ENCODE measurements around the gene ADK.
"Not testable (repeated sequence)": the region's sequence is repeated elsewhere in the genome, so short reads cannot be mapped to it uniquely, and the experiment has no call there.

ADK gene

DNA sequence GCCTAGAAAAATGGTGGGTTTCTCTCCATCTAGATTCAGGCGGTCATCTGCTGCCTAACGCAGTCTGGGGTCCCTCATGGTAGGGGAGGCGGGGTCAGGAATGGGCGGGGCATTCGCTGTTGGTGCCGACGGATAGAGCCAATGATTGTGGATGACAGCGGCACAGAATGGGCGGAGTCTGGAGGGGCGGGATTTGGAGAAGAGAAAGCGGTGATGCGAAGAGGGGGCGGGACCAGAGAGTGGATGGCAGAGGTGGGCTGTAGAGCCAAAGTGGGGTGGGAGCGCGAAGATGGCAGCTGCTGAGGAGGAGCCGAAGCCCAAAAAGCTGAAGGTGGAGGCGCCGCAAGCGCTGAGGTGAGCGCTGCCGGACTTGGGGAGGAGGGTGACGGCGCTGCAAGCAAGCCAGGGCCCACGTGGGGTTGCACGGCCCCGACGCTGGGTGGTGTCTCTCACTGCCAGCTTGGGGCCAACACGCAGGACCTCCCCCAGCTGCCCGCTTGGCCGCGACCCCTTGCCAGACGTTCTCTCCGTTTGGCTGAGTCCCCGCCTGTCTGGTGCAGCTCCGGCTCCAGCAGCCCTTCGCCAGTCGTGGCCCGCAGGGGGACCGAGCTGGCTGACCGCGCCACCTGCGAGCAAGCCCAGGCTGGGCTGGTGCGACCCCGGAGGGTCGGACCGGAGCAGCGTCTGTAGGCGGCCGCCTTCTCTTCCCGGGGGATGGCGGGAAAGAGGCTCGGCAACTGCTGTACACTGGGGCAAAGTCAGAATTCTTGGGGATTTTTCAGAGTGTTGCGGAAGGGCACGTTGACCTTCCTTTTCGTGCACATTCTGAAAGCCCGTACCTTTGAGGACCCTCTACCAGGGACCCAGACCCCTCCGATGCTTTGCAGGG is at the start of gene ADK:
Gene ADK (plus strand): TSS at position 232 of the 889 bp plus-strand sequence. CDS start 58 bp downstream, at position 290.
- peak; percentile 95 for DNase-seq (ENCODE audit: low read depth)

DNA sequence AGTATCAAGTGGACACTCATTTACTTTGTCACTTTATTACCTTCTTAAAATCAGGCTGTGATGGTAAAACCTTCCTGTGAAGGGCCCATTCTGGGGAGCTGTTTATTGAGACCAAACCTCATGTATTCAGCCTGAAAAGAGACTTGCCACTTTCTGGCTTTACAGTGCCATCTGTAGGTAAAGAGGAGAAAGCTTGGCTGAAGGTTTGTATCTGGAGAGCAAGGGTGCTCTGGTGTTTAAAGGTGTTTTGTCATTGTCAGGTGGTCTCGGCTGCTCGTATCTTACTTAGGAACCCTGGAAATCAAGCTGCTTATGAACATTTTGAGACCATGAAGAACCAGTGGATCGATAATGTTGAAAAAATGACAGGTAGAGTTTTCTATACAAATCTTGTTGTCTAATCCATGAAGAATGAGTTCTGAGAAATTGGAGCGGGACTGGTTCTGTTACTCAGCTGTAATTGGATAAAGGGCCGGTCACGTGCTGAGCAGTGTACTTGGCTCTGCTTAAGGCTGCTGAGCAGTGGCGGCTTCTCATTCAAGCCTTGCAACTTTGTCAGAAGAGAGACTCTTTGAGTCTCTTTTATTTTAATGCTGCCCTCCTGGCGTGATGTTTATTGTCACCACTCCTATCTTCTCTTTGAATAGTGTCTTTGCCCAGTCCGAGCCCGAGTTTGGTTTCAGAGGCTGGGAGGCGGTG is 47.3 kb upstream of the ADK start:
- DNase-seq (ENCODE audit: low read depth) = no peak

DNA sequence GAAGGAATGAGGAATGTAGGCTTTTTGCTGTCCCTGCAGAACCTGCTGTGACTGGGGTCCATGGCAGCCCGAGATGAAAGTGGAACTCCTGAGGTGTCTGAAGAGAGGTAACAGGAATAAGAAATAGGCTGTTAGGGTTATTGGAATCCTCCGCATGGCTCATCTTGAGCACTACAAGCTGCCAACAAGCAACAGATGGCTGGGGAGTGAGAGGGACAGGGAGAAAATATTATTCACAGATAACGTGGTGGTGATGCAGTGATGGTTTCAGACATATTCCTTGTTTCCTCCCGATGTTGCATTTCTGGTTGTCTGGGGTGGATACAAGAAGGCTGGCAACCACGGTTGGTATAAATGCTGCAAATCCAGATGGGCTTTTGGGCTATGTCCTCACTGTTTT is 46.5 kb upstream of the ADK start:
- DNase-seq (ENCODE audit: low read depth) = no peak

DNA sequence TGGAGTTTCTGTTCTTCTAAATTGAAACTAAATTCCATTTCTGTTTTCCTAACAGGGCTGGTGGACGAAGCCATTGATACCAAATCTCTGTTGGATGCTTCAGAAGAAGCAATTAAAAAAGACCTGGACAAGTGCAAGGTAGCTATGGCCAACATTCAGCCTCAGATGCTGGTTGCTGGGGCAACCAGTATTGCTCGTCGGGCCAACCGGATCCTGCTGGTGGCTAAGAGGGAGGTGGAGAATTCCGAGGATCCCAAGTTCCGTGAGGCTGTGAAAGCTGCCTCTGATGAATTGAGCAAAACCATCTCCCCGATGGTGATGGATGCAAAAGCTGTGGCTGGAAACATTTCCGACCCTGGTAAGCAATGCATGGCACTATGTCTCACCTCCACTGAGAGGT is 46.0 kb upstream of the ADK start:
- no peak for DNase-seq (ENCODE audit: low read depth)

DNA sequence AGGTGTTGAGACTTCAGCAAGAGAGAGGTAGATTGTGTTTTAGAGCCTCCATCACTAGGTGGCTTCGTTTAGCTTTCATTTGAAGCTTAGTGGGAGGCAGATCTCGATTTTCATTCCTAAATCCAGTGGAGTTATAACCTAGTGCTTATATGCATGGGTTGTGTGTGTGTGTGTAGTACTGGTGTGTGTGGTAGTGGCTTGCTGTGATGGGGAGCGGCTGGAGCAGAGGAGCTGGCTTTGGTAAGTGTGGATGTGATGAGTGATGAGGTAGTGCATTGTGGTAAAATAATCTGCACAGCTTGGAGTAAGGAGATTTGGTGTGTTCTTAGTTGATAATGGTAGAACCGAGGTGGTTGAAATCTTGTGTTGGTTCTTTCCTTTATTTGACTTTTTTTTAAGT is 43.6 kb upstream of the ADK start:
- no peak for DNase-seq (ENCODE audit: low read depth)

DNA sequence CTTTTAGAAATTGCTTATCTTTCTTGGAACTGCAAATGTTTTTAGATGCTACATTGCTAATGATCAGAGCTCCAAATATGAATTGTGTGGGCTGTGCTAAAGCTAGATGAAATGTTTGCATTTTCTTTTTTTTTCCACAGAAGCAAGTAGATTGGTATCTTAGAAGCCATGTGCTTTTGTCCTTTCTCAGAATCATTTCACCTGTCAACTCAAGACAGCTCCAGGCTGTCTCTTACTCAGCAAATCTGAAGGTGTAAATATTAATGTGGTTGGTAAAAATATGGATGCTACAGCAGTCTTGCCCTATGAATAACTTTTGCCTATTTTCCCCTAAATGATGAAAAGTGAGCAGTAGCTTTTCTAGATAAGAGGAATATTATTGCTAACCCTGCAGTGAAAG is 41.6 kb upstream of the ADK start:
- DNase-seq (ENCODE audit: low read depth) = no peak

DNA sequence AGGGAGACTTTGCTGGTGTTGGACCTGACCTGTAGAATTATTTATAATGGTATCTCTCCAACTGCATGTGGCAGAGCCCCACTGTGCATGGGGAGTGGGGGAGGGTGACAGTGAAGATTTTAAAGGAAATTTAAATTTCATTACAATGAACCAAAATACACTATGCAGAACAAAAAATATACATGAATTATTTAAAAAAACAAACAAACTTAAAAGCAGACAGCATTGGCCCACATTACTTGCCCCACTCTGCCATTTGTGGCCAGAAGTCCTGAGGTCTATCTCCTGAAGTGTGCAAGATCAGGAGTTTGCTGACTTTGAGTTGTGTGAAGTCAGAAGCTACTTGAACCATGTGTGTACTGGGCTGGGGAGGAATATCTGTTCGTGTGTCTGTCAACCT is 40.9 kb upstream of the ADK start:
- DNase-seq (ENCODE audit: low read depth) = no peak

DNA sequence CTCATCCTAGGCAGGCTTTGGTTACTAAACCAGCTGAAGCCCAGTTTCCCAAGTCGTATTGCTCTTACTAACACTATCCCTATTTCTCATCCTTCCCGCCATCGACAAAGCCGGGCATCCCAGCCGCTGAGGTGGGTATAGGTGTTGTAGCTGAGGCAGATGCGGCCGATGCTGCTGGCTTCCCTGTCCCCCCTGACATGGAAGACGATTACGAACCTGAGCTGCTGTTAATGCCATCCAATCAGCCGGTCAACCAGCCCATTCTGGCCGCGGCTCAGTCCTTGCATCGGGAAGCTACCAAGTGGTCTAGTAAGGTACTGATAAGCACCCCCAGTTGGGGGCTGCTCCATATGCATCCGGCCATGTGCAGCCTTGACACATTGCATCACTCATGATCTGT is 39.2 kb upstream of the ADK start:
- DNase-seq (ENCODE audit: low read depth) = no peak

DNA sequence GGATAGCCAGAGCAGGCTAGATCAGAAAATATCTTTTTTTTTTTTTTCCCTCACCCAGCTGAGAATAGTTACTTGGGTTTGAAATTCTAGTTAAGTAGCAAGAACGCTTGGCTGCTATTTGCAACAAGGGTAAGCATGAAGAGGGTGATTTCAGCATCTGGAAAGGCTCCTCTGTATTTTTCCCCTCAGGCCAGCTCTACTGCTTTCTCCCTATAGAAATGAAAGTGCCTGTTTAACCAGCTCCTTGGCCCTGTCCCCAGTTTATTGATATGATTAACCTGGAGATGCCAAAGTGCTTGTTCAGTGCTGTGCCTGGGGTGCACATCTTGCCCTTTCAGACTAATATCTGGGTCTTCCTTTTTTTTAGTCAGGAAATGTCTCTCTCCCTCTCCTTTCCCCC is 37.5 kb upstream of the ADK start:
- no peak for DNase-seq (ENCODE audit: low read depth)

DNA sequence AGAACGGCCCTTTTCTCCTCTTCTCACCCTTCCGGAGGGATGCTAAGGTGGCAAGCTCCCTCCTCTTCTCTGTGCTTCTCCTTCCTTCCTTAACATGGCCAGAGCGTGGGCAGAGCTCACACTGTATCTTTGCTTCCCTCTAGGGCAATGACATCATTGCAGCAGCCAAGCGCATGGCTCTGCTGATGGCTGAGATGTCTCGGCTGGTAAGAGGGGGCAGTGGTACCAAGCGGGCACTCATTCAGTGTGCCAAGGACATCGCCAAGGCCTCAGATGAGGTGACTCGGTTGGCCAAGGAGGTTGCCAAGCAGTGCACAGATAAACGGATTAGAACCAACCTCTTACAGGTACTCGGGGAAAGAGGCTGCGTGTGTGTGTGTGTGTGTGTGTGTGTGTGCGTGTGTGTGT is 37.0 kb upstream of the ADK start:
- DNase-seq (ENCODE audit: low read depth) = no peak

DNA sequence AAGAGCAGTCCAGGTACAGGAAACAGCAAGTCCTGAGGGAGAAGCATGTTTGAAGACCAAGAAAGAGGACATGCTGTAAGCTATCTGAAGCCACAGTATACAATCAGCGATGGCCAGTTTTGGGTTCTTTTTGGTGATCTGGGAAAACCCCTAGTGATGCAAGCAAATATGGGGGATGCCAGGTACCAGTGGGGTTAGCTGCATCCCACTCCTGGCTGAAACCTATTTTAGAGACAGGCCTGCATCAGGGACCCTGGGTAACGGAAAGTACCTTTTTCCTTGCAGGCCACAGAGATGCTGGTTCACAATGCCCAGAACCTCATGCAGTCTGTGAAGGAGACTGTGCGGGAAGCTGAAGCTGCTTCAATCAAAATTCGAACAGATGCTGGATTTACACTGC is 33.3 kb upstream of the ADK start:
- DNase-seq (ENCODE audit: low read depth) = no peak

DNA sequence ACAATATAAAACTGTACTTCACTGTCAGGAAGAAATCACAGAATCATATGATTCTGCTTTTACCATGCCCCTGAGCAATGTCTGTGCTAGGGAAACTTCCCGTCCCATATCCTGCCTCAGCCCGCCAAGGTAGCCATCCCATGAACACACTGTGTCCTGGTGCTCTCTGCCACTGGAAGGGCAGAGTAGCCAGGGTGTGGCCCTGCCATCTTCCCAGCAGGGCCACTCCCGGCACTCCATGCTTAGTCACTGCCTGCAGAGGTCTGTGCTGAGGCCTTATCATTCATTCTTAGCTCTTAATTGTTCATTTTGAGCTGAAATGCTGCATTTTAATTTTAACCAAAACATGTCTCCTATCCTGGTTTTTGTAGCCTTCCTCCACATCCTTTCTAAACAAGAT is 32.2 kb upstream of the ADK start:
- DNase-seq (ENCODE audit: low read depth) = no peak

DNA sequence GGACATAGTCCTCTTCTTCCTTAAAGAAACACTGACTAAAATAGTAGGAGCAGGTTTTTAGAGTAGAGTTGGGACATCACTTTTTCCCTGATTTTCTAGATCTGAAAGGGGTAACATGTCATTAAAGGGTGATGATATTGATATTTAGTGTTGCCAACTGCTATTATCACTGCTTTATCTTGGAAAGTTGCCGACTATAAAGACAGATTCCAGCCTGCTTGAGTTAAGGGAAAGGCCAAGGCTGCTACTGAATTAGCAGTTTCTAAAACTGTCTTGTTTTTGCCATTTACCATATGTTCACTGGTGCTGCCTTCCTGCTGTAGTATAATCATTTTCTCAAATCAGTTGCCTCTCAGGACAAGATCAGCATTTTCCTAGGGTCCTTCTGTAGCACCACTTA is 30.1 kb upstream of the ADK start:
- DNase-seq (ENCODE audit: low read depth) = no peak

DNA sequence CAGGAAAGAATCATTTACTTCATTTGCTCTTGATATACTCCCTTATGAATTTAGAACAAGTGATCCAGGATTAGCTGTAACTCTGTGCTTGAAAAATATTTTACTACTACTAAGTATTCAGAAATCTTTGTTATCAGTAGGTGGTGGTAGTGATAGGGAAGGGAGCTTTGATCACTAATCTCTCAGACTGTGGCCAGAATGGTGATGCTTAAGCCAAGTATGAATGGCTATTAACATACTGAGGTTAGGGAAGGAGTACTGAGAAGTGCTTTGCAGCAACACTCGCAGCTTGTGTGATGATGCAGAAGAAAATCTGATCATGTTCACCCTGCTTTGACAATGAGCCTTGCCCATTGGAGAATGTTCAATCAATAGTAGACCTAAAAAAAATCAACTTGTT is 29.7 kb upstream of the ADK start:
- no peak for DNase-seq (ENCODE audit: low read depth)

DNA sequence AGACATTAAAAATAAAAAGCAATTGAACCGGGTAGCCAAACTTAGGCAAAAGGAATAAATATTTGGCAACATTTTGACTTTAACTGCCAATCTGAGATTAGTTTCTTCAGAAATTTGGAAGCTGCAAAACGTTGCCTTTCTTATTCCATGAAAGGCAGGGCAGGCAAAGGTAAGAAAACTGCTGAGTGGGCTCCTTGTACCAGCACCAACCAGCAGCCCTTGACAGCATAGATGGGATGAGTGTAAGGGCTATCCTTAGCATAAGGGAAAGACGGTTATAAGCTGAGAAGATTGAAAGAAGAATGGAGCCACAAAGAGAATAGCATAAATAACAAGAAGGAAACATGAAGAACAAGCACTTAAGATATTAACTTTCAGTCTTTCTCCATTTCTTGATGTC is 29.0 kb upstream of the ADK start:
- DNase-seq (ENCODE audit: low read depth) = no peak

DNA sequence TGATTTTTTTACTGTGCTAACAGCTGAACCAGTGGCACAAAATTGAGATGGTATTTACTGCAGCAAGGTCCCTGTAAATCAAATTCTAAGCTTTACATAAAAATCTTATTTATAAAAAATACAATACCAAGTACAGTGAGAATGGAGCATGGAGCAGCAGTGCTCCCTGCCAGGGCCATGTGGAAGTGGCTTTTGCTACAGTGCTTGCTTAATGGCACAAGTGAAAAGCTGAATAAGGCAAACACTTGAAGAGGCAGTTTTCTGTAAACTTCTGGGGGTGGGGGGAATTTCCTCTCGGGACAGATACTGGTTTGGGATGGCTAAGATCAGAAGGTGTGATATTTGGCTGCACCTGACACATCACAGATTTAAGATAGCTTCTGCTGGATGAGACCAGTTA is 27.9 kb upstream of the ADK start:
- DNase-seq (ENCODE audit: low read depth) = no peak

DNA sequence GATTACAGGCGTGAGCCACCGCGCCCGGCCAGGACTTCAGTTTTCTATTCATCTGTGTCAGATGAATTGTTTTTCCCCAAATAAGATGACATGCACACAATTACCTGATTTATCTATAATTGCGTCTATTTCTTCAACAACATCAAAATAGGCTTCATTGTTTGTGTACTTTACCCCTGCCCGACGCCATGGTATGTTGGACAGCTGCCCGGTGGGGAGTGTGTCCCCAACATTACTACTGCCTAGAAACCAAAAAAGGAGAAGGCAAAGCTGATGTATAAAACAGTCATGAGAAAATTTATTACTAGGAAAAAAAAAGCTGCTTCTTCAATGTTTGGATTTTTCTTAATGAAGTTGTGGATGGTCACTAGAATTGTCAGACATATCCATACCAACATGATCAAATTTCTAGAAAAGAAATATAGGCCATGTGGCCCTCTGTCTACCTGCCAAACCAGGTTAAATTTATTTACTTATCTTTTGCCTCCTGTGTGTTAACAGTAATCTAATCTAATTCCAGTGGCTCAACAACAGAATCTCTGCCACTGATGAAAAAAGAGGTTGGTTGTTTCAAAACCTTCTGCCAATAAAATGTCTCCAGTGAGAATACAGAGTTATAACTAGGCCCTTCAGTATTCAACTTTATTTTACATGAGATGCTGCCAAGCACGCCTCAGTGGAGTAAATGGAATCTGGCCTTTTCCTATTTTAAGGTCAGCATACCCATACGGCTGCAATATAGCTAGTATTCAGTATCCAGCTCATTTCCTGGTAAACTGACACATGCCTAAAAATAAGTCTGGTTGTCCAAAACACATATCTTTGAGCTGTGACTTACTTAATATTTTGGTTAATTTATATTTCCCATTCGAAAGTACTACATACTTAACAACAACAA is 16.8 kb upstream of the ADK start:
- no peak for DNase-seq (ENCODE audit: low read depth)

DNA sequence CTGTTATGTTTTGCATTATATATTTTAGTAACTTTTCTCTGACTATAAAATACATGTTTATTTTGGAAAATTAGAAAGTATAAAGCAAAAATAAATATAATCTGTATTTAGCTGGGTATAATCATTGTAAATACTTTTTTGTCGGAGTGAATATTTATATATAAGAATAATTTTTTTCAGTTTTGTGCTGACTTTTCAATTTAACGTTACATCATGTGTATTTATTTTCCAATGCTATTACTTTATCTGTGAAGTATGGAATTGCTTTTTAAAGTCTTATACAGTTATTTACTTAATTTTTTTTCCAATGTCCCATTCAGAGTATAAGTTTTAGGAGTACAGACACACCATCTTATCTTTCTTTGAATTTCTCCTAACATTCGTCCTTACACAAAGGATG is 15.6 kb upstream of the ADK start:
- DNase-seq (ENCODE audit: low read depth) = no peak

DNA sequence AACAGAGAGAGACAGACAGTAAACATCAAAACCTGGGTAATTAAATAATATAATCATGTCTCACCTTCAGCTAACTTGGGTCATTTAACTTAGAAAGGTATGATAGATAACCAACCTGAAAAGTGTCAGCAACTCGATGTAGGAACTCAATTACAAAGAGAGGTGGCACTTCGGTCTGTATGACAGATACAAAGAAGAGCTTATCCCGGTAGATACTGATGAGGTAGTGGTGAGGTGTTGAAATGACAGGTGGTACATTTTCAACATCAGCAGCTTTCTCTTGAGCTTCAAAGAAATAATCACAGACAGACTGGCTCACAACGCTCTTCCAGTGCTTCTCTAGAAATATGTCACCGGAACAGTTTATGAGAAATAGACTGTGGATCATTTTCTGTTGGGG is 13.0 kb upstream of the ADK start:
- no peak for DNase-seq (ENCODE audit: low read depth)

DNA sequence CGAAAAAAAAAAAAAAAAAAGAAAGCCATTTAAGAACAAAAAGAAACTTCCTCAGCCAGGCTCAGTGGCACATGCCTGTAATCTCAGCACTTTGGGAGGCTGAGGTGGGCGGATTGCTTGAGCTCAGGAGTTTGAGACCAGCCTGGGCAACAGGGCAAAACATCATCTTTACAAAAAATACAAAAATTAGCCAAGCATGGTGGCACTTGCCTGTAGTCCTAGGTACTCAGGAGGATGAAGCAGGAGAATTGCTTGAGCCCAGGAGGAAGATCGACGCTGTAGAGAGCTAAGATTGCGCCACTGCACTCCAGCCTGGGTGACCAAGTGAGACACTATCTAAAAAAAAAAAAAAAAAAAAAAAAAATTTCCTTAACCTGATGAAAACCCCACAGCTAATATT is 12.4 kb upstream of the ADK start:
- DNase-seq (ENCODE audit: low read depth) = not testable (repeated sequence)

DNA sequence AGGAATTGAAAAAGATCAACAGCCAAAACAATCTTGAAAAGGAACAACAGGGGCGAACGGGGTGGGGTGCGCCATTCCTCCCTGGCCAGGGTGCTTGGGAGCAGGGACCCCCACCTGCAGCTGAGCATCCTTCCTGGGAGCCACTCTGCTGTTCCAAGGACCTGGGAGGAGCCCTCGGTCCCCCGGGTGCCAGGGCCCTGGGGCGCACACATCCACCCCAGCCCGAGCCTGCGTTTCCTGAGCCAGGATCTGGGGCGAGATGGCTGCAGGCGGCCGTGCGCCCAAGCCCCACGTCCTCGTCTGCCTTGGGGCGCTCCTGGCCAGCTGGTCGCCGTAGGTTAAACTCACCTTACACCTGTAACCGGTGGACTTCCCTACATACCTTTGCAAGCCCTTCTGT is 11.0 kb upstream of the ADK start:
- DNase-seq (ENCODE audit: low read depth) = no peak

DNA sequence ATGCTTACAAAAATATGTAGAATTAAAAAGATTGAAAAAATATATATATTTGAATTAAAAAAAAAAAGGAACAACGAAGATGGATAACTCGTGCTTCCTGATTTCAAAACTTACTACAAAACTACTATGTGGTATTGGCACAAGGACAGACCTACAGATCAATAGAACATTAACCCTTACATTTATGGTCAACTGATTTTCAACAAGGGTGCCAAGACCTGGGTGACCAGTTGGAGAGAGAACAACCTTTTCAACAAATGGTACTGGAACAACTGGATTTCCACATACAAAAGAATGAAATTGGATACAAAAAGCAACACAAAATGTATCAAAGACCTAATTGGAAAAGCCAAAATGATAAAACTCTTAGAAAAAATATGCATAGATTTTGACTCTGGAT is 10.5 kb upstream of the ADK start:
- no peak for DNase-seq (ENCODE audit: low read depth)

DNA sequence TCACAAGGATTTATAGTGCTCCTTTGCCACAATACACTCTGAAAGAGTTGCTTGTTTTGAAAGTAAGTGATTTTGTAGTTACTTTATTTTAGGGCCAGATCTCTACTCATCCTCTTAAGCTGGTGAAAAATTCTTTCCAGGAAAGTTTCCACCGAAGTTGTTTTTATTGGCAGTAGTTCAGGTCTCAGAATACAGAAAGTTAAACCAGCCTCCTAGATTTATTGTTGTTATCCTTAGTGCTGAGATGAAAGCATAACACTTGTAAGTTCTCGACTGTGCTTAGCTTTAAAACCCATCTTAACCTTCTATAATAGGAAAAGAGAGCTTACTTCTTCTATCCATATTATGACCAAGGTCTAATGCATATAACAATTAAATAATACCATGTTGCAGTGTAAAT is 5.9 kb upstream of the ADK start:
- DNase-seq (ENCODE audit: low read depth) = no peak
